HS-5 (cell line): Measurements from ENCODE around the gene SYT1.

Experiments
- DNase-seq: peaks from one replicate; pipeline ENCODE4 v3.0.0-alpha.2; 2012; ENCODE audit warnings: low read depth

The SYT1 gene

DNA sequence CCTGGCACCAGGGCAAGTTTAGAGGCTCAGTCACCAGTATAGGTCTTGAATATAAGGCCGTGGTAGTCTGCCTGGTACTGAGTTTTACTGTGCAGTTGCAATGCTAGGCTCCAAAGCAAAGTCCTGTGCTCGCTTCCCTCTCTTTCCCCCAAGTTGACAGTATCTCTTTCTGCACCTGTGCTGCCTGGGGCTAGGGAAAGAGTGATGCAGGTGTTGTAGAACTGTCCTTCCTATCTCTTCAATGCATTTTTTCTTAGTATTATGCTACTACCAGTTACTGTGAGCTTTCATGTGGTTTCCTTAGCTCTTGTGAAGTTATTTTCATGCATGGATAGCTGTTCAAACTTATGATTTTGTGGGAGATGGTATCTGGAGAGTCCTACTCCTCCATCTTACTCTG, 359.2 kb downstream of the SYT1 start:
- DNase-seq = no peak

GRCh38 chr12:79227091-79227490, 362.5 kb downstream of the SYT1 start:
- no peak for DNase-seq

- DNase-seq = no peak
These were observed 363.1 kb downstream of the SYT1 start for GRCh38 chr12:79227646-79228045.

- no peak for DNase-seq
These were observed 368.8 kb downstream of the SYT1 start for GRCh38 chr12:79233341-79233781.

GRCh38 chr12:79236920-79237319, 372.3 kb downstream of the SYT1 start:
- no peak for DNase-seq

- no peak for DNase-seq
These were observed 373.7 kb downstream of the SYT1 start for GRCh38 chr12:79238246-79238645.

DNA sequence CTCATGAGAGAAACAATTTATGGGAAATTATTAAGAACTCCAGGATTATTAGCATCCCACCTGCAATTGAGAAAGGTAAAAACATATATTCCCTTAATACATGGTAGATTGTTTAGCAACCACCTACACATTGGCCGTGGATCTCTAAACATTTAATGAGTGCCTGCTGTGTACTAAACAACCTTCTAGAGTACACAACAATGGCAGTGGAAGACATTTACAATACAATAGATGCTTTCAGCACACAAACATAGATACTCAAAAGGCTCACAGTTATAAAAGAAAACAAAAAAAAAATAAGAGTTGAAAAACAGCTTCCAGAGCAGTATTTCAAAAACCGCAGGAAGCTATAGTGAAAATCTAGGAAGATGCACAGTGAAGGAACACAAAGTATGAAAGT, 382.9 kb downstream of the SYT1 start:
- no peak for DNase-seq

DNA sequence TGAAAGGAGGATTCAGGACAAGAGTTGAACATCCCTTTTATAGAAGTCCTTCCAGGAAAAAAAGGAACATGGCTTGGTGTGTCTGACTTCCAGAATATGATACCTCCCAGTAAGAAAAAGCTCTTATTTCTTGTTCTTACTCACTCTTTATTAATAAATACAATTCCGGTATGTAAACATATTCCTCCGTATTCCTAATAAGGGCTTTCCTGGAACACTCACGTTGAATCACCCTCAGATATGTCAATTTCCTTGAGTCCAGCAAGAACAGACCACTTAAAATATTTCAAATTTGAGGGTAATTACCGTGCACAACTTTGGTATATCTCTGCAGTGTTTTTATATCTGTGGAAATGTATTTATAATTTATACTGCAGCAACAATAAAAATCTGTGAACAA, 385.6 kb downstream of the SYT1 start:
- DNase-seq = no peak

DNA sequence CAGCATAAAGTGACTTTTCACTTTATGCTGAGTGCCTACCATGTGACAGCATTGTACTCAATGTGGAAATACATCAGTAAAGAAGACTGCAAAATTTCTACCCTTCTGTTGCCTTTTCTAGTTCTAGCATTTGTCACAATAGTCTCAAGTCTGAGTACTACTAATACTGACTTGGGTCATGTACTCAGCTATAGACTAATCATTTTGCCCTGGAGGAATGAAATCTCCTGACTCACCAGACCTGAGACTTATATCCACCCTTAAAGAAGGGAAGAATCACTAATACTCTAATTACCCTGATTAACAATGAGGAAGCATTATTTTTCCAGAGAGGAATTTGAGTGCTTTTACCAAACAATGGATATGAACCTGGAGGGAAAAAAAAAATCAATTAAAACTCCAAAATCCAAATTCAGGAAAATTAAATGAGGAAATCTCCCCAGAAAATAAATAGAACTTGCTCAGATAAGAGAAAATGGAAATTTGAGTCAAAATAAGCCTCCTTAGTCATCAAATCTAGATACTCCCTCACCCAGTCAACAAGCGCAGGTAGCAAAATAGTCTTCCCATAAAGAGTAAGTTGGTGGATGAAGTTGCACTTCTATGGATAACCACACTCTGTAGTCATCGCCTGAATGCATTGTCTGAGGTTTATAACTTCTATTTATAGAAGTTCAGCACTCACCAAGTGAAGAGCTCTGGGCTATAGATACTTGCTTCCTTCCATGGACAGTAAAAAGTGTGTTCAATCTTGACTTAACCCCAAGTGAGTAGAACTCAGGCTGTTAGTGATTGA, 386.6 kb downstream of the SYT1 start:
- no peak for DNase-seq

DNA sequence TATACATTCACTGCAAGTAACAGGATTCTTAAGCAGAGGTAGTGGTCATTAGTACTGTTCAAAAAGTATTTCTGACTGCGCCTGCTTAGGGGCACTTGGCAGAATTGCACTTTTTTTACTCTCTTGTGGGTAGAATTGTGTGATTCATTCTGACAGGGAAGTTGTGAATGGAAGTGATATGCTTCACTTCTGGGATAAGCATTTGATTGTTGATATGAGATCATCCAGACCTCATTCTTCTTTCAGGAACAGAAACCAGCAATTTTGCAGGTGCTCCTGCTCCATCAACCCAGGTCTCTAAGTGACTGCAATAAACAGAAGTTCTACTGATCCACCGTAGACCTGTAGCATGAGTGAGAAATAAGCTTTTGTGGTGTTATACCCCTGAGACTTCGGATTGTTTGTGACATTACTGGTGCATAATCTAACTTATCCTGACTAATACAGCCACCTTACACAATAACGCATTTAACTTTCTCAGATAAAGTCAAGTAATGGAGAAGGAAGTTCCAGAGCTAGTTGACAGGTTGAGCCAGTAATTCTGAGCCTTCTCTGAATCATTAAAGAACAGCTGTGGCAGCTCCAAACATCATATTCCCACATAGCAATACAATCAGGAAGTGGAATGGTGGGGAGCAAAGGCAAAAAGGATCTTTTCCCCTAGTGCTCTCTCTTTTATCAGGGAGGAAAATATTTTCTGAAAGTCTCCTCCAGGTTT, 387.9 kb downstream of the SYT1 start:
- DNase-seq = no peak

DNA sequence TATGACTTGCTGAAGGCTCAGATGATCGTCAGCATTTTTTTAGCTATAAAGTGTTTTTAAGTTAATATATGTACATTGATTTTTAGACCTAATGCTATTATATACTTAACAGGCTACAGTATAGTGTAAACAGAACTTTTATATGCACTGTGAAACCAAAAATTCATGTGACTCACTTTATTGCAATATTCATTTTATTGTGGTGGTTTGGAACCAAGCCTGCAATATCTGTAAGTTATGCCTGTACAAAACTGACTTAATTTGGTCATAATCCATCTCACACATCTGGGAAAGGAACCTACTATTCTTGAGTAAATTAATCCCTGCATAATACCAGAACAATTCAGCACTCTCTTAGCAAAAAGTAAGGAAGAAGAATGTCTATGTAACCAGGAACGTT, 390.7 kb downstream of the SYT1 start:
- DNase-seq = peak; percentile 10

DNA sequence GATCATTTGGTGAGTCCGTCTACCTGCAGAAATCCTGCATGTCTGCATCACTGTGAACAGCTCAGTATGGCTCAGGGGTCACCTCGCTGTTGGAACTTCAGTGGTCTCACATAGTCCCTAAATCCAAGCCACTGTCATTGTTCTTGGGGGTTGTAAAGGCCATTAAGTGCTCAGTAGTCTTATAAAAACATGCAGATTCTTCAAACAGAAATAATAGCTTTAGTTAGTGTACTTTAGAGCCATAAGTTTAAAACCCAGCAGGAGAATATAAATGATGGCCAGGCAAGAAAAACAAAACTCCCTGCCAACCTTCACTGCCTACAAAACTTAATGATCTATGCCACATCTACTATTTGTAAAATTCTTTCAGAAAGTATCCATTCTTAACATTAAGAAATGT, 396.3 kb downstream of the SYT1 start:
- DNase-seq = no peak

DNA sequence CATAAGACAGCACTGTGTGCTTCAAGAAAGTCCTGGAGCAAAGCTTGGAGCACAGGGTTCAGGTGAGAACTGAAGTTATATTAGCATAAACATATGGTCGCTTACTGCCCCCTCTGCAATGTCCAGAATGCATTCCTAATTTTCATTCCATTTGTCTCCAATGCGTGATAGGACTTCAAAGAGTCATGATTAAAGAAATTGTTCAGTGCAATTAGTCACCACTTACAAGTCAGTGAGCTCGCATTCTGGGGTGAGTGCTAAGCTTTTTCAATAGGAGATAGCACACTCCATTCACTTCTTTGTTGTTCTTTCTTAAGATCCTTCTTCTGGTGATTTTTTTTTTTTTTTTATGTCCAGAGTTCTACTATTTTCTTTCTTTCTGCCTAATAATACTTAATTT, 398.4 kb downstream of the SYT1 start:
- DNase-seq = peak; percentile 4

DNA sequence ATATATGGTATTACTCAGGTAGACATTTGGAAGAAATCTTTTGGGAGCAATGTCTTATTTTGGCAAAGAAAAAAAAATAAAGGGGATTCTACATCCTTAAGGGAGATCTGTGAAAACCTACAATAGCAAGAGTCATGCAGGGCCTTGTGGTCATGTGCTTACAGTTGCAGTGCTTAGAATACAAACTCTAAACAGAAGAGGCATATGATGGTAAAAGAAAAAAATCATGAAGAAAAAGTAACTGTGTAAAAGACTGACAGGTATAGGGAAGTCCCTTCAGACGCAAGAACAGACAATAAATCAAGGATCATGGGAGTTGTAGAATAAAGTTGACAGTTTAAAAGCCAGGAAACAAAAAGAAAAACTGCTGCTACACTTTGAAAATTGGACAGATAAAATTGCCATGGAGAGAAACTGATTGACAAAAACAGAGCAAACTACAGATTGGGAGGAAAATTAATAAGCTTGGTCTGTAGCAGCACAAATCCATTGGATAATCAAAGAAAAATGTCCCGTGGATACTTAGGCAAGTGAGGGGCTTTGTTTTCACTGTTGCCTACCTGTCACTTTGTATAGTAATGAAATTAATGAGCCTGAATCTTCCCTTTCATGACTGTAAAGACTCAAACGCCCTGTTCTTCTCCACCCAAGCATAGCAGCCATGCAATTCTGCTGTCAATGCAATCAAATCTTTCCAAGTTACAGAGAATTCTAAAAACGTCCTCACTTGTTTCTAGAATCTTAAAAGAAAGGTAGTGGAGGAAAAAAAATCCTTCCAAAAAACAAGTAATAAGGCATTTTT, 402.0 kb downstream of the SYT1 start:
- no peak for DNase-seq

DNA sequence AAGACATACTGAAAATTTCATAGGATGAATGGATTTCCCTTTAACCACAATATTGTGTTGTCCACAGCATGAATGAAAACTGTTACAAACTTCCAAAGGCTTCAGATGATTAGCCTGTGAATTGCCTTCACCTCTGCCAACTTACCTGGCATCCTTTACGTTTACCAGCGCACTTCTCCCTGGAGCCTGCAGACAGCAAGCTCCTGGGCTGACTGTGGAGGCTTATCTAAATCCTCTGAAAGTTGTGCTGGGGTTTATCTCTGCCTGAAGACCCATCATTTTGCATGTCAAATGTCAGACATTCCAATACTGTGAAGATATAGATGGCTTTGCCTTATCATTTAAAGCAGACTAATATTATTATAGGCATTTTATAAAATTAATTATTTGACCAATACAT, 403.0 kb downstream of the SYT1 start:
- DNase-seq = no peak

DNA sequence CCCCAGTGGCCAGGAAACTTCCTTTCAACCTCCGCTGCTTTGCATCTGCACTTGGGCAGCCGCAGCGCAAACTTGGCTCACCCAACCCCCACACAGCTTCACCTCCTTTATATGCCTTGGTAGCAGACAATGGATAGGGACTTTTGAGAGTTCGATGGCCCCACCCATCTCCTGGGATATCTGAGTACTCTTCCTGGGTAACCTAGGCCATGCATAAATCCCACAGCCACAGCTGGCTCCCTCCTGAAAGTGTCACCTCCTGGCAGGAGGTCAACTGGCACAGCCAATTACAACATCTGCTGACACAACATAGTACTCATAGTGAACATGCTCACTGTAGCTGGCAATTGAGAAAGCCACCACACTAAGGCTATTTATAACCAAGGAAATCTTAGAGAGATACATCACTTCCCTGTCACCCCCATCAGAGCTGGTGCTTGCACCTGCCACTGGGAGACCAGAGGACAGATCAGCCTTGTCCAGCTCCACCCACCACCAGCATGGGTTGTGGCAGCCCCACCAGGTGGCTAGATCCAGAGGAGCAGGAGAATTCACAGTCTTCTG, 410.0 kb downstream of the SYT1 start:
- DNase-seq = no peak

GRCh38 chr12:79275631-79276030, 411.1 kb downstream of the SYT1 start:
- no peak for DNase-seq

DNA sequence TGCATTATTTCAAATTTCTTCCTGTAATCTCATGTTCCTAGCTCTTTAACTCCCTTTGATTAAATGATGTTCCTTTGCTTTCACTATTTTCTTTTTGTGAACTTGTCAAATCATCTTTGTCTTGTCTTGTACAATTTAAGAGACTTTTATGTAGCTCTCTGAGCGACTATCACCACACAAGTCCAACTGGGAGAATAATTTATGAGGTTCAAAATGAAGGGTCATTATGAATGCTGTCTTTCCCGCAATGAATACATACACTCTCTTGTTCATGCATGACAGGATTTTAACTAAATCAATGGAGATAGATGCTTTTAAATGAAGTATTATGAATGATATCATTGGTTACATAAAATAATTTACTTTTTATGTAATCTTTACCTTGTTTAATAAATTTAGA, 418.8 kb downstream of the SYT1 start:
- no peak for DNase-seq

DNA sequence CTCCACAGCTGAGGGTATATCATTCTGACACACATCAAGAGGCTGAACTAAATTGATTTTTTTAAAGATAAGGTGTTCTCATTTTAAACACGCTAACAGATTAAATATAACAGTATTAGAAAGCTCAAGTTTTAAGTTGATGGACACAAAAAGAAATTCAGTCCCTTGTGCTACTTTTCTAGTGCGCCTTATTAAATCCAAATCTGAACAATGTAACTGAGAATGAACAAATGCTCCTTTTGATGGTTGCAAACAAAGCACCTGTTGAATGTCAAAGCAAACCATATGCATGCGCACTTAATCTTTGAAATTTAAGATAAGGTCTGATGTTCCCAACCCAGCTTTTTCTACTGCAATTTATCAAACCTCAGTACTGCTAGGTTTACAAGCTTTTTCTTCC, 424.3 kb downstream of the SYT1 start:
- DNase-seq = no peak

DNA sequence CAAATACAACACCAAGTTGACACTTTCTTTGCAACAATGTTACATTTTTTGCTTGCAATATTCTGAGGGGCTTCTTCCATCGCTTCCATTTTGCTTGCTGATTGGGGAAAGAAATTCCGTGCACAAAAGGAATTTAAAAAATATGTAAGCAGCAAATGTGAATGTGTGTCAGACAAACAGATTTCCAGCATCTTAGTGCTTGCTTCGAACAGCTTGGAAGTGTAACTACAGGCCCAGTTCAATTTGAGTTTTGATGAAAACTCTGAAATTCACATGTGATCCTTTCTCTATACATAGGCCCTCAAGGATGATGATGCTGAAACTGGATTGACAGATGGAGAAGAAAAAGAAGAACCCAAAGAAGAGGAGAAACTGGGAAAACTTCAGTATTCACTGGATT, 427.1 kb downstream of the SYT1 start:
- DNase-seq = no peak

GRCh38 chr12:79294590-79294989, 430.0 kb downstream of the SYT1 start:
- DNase-seq = no peak

GRCh38 chr12:79295572-79295971, 431.0 kb downstream of the SYT1 start:
- DNase-seq = no peak

DNA sequence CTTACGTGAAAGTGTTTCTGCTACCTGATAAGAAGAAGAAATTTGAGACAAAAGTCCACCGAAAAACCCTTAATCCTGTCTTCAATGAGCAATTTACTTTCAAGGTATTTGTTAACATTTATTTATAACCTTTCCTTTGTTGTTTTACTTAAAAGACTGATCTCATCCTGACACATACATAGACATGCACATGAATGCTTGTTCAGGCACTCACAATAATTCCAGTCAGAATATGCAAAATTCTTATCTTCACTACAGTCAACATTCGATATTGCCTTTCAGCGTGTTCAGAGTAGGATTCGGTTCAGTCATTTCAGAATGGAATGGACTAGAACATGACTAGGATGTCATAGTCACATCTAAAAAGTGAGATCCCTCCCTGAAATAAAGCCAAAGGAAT, 431.6 kb downstream of the SYT1 start:
- no peak for DNase-seq
